SK-N-SH (cell line): ENCODE measurements around the gene ZHX3. TPM values are rescaled to one million over a fixed set of nuclear protein-coding genes. Genes with fewer than 3 reads are reported as not detected.

Source experiments
- CTCF ChIA-PET: fragments of 300-600, 350-600 bp; formaldehyde crosslinking; extraction: SDS; loops from one replicate; lab custom pipeline; 2021; lab: Yijun Ruan, JAX
- POLR2A ChIA-PET: fragments of 350-600 bp; sonication (Branson Sonifier 250); formaldehyde crosslinking; extraction: SDS; loops from one replicate; lab custom pipeline; 2020; ENCODE audit warnings: antibody characterized with exemption, inconsistent platforms; lab: Yijun Ruan, JAX
- DNase-seq: peaks from one replicate; pipeline ENCODE4 v3.0.0; 2012
- H2AFZ ChIP-seq: fragments of 200-600 bp; sonication (generic); 2 replicates; pipeline ENCODE4 v1.8.1; 2016; ENCODE audit warnings: antibody characterized with exemption, mild to moderate bottlenecking, low read depth
- H3F3A ChIP-seq: fragments of 200-600 bp; sonication (generic); replicated peaks from 2 replicates; pipeline ENCODE3; 2016; ENCODE audit warnings: antibody characterized with exemption, mild to moderate bottlenecking; ENCODE audit not compliant: insufficient read depth
- H3K27ac ChIP-seq, 2 experiments: fragments of 200-500 bp in 1 of 2; fragments of 200-600 bp in 1 of 2; sonication (Bioruptor generic) in 1 of 2; sonication (generic), shearing (Covaris generic) in 1 of 2; 2 replicates each; pipeline versions ENCODE4 v1.5.1 to v1.6.1; 2014 to 2016; ENCODE audit warnings: low read depth in 2 of 2, inconsistent platforms in 1 of 2, low read length in 1 of 2, mild to moderate bottlenecking in 1 of 2, mixed read lengths in 1 of 2
- H3K27me3 ChIP-seq: fragments of 200-600 bp; sonication (generic), shearing (Covaris generic); 2 replicates; pipeline ENCODE4 v1.6.1; 2016; ENCODE audit warnings: mixed run types; ENCODE audit not compliant: insufficient read depth
- H3K36me3 ChIP-seq, 2 experiments: fragments of 200-500 bp in 1 of 2; fragments of 200-600 bp in 1 of 2; sonication (Bioruptor generic) in 1 of 2; sonication (generic) in 1 of 2; replicated peaks in 1 of 2; 2 replicates each; pipeline versions ENCODE3 to v1.5.1; 2014 to 2016; ENCODE audit warnings: low read length in 1 of 2, mild to moderate bottlenecking in 1 of 2; ENCODE audit not compliant: insufficient read depth in 2 of 2, control insufficient read depth in 1 of 2
- H3K4me1 ChIP-seq, 2 experiments: fragments of 200-500 bp in 1 of 2; fragments of 200-600 bp in 1 of 2; sonication (Bioruptor generic) in 1 of 2; sonication (generic), shearing (Covaris generic) in 1 of 2; 2 replicates each; pipeline versions ENCODE4 v1.5.1 to v1.6.1; 2014 to 2016; ENCODE audit warnings: low read depth in 1 of 2, low read length in 1 of 2, mixed run types in 1 of 2; ENCODE audit not compliant: insufficient read depth in 2 of 2, control insufficient read depth in 1 of 2
- H3K4me2 ChIP-seq: fragments of 200-600 bp; sonication (generic), shearing (Covaris generic); 2 replicates; pipeline ENCODE4 v1.6.1; 2017; ENCODE audit warnings: mixed run types
- H3K4me3 ChIP-seq, 2 experiments: fragments of 200-500 bp in 1 of 2; fragments of 200-600 bp in 1 of 2; sonication (Bioruptor generic) in 1 of 2; sonication (generic), shearing (Covaris generic) in 1 of 2; 2 replicates each; pipeline versions ENCODE4 v1.5.1 to v1.8.1; 2014 to 2016; ENCODE audit warnings: low read depth in 2 of 2, inconsistent platforms in 1 of 2, low read length in 1 of 2, mild to moderate bottlenecking in 1 of 2, mixed read lengths in 1 of 2, moderate library complexity in 1 of 2
- H3K79me2 ChIP-seq: fragments of 200-600 bp; sonication (generic); 2 replicates; pipeline ENCODE4 v1.8.1; 2017; ENCODE audit warnings: mild to moderate bottlenecking; ENCODE audit not compliant: insufficient read depth
- H3K9ac ChIP-seq: fragments of 200-600 bp; sonication (generic); 2 replicates; pipeline ENCODE4 v1.6.1; 2017; ENCODE audit warnings: mixed run types
- H3K9me2 ChIP-seq: fragments of 200-600 bp; sonication (generic); 2 replicates; pipeline ENCODE4 v1.6.1; 2017; ENCODE audit warnings: mixed run types
- H3K9me3 ChIP-seq: fragments of 200-600 bp; sonication (generic); 2 replicates; pipeline ENCODE4 v1.6.1; 2017; ENCODE audit warnings: mixed run types, mild to moderate bottlenecking, moderate library complexity
- H4K20me1 ChIP-seq: fragments of 200-600 bp; sonication (generic); 2 replicates; pipeline ENCODE4 v1.6.1; 2017; ENCODE audit warnings: mild to moderate bottlenecking, mixed run types; ENCODE audit not compliant: insufficient read depth
- ELF1 ChIP-seq: IDR thresholded peaks from 2 replicates; pipeline ENCODE4 v1.4.0; 2012
- EP300 ChIP-seq, 2 experiments: IDR thresholded peaks; 2 replicates each; pipeline versions ENCODE4 v1.4.0 to v1.6.1; 2012; ENCODE audit warnings: borderline replicate concordance in 1 of 2, low read depth in 1 of 2, low read length in 1 of 2
- EZH2phosphoT487 ChIP-seq: fragments of 200-600 bp; sonication (generic); IDR thresholded peaks from 2 replicates; pipeline ENCODE4 v1.6.1; 2017; ENCODE audit warnings: low read depth, mixed run types, mild to moderate bottlenecking, antibody characterized with exemption, moderate library complexity, borderline replicate concordance
- FOXJ3 ChIP-seq: sonication (generic); formaldehyde crosslinking; IDR thresholded peaks from 2 replicates; pipeline ENCODE4 v1.5.1; 2020; ENCODE audit warnings: mild to moderate bottlenecking, missing genetic modification reagents
- FOXM1 ChIP-seq: IDR thresholded peaks from 2 replicates; pipeline ENCODE4 v1.4.0; 2012; ENCODE audit warnings: low read depth, mild to moderate bottlenecking
- IRF3 ChIP-seq: fragments of 150-350 bp; IDR thresholded peaks from 2 replicates; pipeline ENCODE4 v1.6.1; 2016; ENCODE audit warnings: mild to moderate bottlenecking, low read depth, low read length
- JUND ChIP-seq: IDR thresholded peaks from 2 replicates; pipeline ENCODE4 v1.4.0; 2012
- MAX ChIP-seq: IDR thresholded peaks from 2 replicates; pipeline ENCODE4 v1.4.0; 2012; ENCODE audit warnings: low read depth
- MXI1 ChIP-seq: IDR thresholded peaks from 2 replicates; pipeline ENCODE4 v1.6.1; 2012; ENCODE audit warnings: mild to moderate bottlenecking, low read depth, low read length, improper control_type of control experiment
- RCOR1 ChIP-seq: fragments of 150-350 bp; IDR thresholded peaks from 2 replicates; pipeline ENCODE4 v1.6.1; 2017; ENCODE audit warnings: antibody characterized with exemption, low read length
- SMC3 ChIP-seq: IDR thresholded peaks from 2 replicates; pipeline ENCODE4 v1.6.1; 2012; ENCODE audit warnings: low read depth, low read length, improper control_type of control experiment
- TAF1 ChIP-seq: IDR thresholded peaks from 2 replicates; pipeline ENCODE4 v1.6.1; 2012; ENCODE audit warnings: low read depth, mild to moderate bottlenecking, low read length, moderate library complexity, borderline replicate concordance
- TCF12 ChIP-seq: IDR thresholded peaks from 2 replicates; pipeline ENCODE4 v1.4.0; 2012
- ZBTB33 ChIP-seq: IDR thresholded peaks from 2 replicates; pipeline ENCODE4 v1.4.0; 2012; ENCODE audit warnings: low read depth, borderline replicate concordance
- WGBS: methylation state at CpG from one replicate; pipeline ENCODE4 v1.1.6; 2017; ENCODE audit warnings: low lambda C conversion rate; 5-methylcytosine and 5-hydroxymethylcytosine counted together
- polyA plus RNA-seq, 3 experiments: library from polyadenylated mRNA; depleted of rRNA; stranded (reverse); fragments of >200 nt; gene quantifications; 2 replicates each; pipeline ENCODE4 v1.2.3, GENCODE V29; 2012
- TF ChIP-seq, protein P1 (sequence below): fragments of 200-600 bp; sonication (generic); IDR thresholded peaks from 2 replicates; pipeline ENCODE4 v1.6.1; 2017; ENCODE audit warnings: antibody characterized with exemption, mild to moderate bottlenecking, moderate library complexity
- TF ChIP-seq, protein P2 (sequence below): IDR thresholded peaks from 2 replicates; pipeline ENCODE4; 2012

ZHX3 gene
- polyA plus RNA-seq, 1 of the 3 experiments (the other 2 are of a cell fraction) = 6.0 TPM

- peaks cover 77% of the 10 kb centered on the region for H3K79me2 ChIP-seq
- WGBS = 94% methylated on average over 5 of the region's 5 CpGs
- H3K9ac ChIP-seq = no peak overlapping the region
- H3K27me3 ChIP-seq = no peaks in the 10 kb centered on the region
- CTCF ChIA-PET = interaction anchor here (1.3 to 2.3 kb wide), 2 partner anchors 33 to 35 kb away, joined by 4 to 6 read pairs; partner anchors contain the start of gene LPIN3
- H3K9me3 ChIP-seq = no peaks in the 10 kb centered on the region
- H4K20me1 ChIP-seq = no peaks in the 10 kb centered on the region
- no peak for DNase-seq
- H3K9me2 ChIP-seq = no peaks in the 10 kb centered on the region
- no peak overlapping the region for H3K4me3 ChIP-seq
- H3K27ac ChIP-seq = no peak overlapping the region
- H3K4me2 ChIP-seq = no peak overlapping the region
- H2AFZ ChIP-seq = no peak overlapping the region
- no peaks in the 10 kb centered on the region; a peak in 1 of 4 replicates for H3K4me1 ChIP-seq
- no peaks in the 10 kb centered on the region for H3K36me3 ChIP-seq
- no peak for TF ChIP-seq FOXM1
- TF ChIP-seq IRF3 = no peak
- TF ChIP-seq ELF1 = no peak
- TF ChIP-seq SMC3 = no peak
- TF ChIP-seq TCF12 = no peak
- TF ChIP-seq JUND = no peak
- TF ChIP-seq, protein P1, sequence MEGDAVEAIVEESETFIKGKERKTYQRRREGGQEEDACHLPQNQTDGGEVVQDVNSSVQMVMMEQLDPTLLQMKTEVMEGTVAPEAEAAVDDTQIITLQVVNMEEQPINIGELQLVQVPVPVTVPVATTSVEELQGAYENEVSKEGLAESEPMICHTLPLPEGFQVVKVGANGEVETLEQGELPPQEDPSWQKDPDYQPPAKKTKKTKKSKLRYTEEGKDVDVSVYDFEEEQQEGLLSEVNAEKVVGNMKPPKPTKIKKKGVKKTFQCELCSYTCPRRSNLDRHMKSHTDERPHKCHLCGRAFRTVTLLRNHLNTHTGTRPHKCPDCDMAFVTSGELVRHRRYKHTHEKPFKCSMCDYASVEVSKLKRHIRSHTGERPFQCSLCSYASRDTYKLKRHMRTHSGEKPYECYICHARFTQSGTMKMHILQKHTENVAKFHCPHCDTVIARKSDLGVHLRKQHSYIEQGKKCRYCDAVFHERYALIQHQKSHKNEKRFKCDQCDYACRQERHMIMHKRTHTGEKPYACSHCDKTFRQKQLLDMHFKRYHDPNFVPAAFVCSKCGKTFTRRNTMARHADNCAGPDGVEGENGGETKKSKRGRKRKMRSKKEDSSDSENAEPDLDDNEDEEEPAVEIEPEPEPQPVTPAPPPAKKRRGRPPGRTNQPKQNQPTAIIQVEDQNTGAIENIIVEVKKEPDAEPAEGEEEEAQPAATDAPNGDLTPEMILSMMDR = no peak
- TF ChIP-seq, all 33 proteins: peak for 0
- POLR2A ChIA-PET = no interaction called here
- peaks cover 7% of the 10 kb centered on the region for H3F3A ChIP-seq
Measured at GRCh38 chr20:41306061-41306727, 11.3 kb downstream of the ZHX3 start.

DNA sequence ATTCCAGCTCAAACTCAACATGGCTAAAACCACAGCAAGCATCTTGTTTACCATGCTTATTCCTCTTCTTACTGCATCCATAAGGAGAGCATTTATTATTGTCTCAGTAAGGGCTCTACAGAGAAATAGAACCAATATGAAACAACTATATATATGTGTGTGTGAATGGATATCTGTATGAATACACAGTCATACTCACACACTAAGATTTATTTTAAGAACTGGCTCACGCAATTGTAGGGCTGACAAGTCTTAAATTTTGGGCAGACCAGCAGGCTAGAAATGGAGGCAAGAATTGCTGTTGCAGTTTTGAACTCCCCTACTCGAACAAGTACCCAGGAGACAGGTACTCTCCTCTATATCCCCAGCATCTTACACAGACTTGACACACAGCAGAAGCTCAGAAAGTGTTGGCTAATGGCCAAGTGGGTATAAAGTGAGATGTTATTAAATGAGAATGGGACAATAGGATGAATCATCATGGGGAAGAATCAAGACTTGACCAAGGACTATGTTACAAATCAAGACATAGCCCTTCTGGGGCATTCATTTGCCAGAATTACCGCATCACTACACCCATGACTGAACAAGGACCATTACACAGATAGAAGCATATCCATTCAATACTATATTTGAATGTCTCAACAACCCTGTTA lies 13.0 kb downstream of the ZHX3 start:
- POLR2A ChIA-PET = no interaction called here
- CTCF ChIA-PET = no interaction called here
- WGBS = 96% methylated on average over 3 of the region's 3 CpGs
- Histone ChIP-seq H4K20me1 (0 out of 2 replicates have a peak, but pooled peaks cover 7% of the 10 kb centered on the region), H3K36me3 (no peaks in the 10 kb centered on the region), H3K27me3 (no peaks in the 10 kb centered on the region), H3K4me1 (no peaks in the 10 kb centered on the region; a peak in 1 of 4 replicates), H3K79me2 (peaks cover 75% of the 10 kb centered on the region), H3K9ac (no peak overlapping the region), H3K4me2 (no peak overlapping the region), H3K9me2 (no peaks in the 10 kb centered on the region), H3K27ac (no peak overlapping the region), H2AFZ (no peak overlapping the region), H3K4me3 (no peak overlapping the region), H3K9me3 (no peaks in the 10 kb centered on the region), H3F3A (peaks cover 7% of the 10 kb centered on the region)
- DNase-seq = no peak
- TF ChIP-seq EP300 (IDR thresholded peaks at IDR 0.05; ENCODE audit: borderline replicate concordance in 1 of 2, low read depth in 1 of 2, low read length in 1 of 2) = no peak
- TF ChIP-seq ZBTB33 = no peak
- TF ChIP-seq RCOR1 = no peak
- no peak for TF ChIP-seq MAX
- TF ChIP-seq EZH2phosphoT487 = no peak
- TF ChIP-seq IRF3 = no peak
- TF ChIP-seq MXI1 = no peak
- no peak for TF ChIP-seq JUND
- TF ChIP-seq, protein P2, sequence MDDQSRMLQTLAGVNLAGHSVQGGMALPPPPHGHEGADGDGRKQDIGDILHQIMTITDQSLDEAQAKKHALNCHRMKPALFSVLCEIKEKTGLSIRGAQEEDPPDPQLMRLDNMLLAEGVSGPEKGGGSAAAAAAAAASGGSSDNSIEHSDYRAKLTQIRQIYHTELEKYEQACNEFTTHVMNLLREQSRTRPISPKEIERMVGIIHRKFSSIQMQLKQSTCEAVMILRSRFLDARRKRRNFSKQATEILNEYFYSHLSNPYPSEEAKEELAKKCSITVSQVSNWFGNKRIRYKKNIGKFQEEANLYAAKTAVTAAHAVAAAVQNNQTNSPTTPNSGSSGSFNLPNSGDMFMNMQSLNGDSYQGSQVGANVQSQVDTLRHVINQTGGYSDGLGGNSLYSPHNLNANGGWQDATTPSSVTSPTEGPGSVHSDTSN = no peak
- TF ChIP-seq TAF1 = no peak
- TF ChIP-seq FOXJ3 (CRISPR knock-in tag) = no peak
- TF ChIP-seq ELF1 = no peak
